ENCODE results near the gene VAPB.

GRCh38 chr20:58495623-58496428, 106.8 kb downstream of the VAPB start:
- TF ChIP-seq POLR2A (IDR thresholded peaks at IDR 0.05; ENCODE audit: low read depth, low read length) (no peak), CTCF (conservative IDR thresholded peaks at IDR 0.05; ENCODE audit: low read depth, low read length) (no peak), NFE2L2 (IDR thresholded peaks at IDR 0.05; ENCODE audit: low read depth, low read length) (no peak), FOS (IDR thresholded peaks at IDR 0.05; ENCODE audit: low read depth, low read length) (no peak), RAD21 (IDR thresholded peaks at IDR 0.05; ENCODE audit: low read length) (no peak), RFX5 (IDR thresholded peaks at IDR 0.05; ENCODE audit: low read depth, low read length) (no peak)

Measured in IMR-90 (cell line).